OCI-LY1 (cell line): ENCODE results near the gene IDH3A.

ENCODE experiments used
- CTCF ChIP-seq: fragments of 200-600 bp; sonication (generic), shearing (Covaris generic); IDR thresholded peaks from 2 replicates; pipeline ENCODE4 v1.5.1; 2017; ENCODE audit warnings: mild to moderate bottlenecking, antibody characterized with exemption, low read length, moderate library complexity, mixed read lengths
- EZH2 ChIP-seq: fragments of 200-600 bp; sonication (generic), shearing (Covaris generic); IDR thresholded peaks from 2 replicates; pipeline ENCODE4 v1.8.0; 2017; ENCODE audit warnings: borderline replicate concordance, mixed run types, mild to moderate bottlenecking, antibody characterized with exemption, low read length, moderate library complexity, mixed read lengths

GRCh38 chr15:78156653-78157052, 7.5 kb downstream of the IDH3A start:
- TF ChIP-seq CTCF (no peak), EZH2 (no peak)
